ENCODE measurements around the gene GARIN5A.
A peak's percentile ranks its signal among the peaks of the same experiment; 100 is the strongest.

The GARIN5A gene

DNA sequence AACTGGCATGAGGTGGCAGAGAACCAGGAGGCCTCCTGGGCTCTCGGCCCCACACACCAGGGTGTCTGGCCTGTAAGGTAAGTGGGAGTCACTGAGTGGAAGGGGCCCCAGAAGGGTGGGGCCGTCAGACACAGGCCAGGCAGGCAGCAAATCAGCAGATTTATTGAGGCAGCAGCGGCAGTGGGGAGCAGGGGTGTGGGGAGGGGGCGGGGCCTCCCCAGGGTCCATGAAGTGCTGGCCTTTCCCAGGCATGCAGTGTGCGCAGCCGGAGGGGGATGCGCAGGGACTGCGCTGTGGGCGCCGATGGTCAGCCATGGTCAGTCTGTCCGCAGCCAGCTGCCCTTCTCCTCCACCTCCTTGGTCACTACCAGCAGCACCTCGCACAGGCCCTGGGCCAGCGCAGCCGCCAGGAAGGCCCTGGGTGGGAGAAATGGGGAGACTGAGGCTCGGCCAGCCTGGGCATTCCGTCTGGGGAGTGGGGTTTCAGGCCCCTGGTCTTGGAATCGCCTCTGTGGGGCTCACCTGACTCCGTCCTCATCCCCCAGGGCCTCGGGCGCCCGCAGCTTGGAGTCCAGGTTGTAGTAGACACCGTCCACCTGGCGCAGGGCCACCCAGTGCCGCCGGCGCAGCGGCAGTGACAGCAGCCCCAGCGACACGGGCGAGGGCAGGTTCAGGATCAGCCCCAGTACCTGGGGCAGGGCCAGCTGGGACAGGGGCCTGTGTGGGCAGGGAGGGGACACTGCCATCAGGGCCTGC, 29.4 kb upstream of the GARIN5A start:
- H3K9ac ChIP-seq (ENCODE audit: low read depth, low read length) = no peak overlapping the region
- no peaks in the 10 kb centered on the region for H3K36me3 ChIP-seq (ENCODE audit: control insufficient read depth, insufficient read depth, low read length)
- peaks cover 12% of the 10 kb centered on the region for H3K27me3 ChIP-seq (ENCODE audit: control insufficient read depth, insufficient read depth, low read length)
- peaks cover 2% of the 10 kb centered on the region for H3K4me1 ChIP-seq (ENCODE audit: control insufficient read depth, insufficient read depth, low read length)
- no peak overlapping the region for H3K4me3 ChIP-seq (ENCODE audit: low read depth, low read length)
- H3K9me3 ChIP-seq (ENCODE audit: control insufficient read depth, insufficient read depth, low read length) = no peaks in the 10 kb centered on the region

DNA sequence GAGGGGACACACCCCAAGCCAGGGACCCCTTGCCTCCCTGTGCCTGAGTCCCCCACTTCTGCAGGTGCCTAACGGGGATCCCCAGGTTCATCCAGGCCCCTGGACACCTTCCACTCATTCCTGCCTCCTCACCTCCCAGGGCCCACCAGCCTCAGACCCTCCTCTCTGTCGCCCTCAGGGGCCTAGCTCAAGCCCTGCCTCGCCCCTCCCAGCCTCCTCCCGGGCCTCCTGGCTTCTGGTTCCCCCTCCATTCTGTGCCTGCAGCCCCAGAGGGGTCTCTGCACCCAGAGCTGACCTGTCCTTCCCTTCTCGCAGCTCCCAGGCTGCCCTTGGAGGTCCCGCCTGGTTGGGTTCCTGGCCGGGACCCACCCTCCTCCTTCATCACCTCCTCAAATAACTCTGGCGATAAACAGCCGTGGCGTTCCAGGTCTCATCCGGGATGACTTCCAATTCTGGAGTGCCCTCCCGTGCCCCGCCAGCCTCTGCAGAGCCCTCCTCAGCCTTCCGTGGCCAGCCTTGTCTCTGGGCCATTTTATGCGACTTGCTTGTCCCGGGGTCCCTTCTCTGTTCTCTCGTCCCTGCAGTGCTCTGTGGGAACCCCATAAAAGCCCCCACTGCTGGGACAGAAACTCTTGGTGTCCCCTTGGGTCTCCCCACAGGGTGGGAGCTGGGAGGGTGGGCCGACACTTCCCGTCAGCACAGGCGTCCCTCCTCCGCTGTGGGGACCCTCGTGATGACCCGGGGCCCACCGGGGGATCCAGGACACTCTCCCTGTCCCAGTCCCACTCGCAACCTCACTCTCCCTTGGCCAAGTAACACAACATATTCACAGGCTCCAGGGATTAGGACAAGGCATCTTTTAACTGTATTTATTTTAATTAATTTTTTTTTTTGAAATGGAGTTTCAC, 25.2 kb upstream of the GARIN5A start:
- H3K27me3 ChIP-seq (ENCODE audit: control insufficient read depth, insufficient read depth, low read length) = peaks cover 39% of the 10 kb centered on the region
- H3K9ac ChIP-seq (ENCODE audit: low read depth, low read length) = no peak overlapping the region
- no peaks in the 10 kb centered on the region for H3K9me3 ChIP-seq (ENCODE audit: control insufficient read depth, insufficient read depth, low read length)
- no peak overlapping the region for H3K4me3 ChIP-seq (ENCODE audit: low read depth, low read length)
- H3K36me3 ChIP-seq (ENCODE audit: control insufficient read depth, insufficient read depth, low read length) = no peaks in the 10 kb centered on the region
- peaks cover 4% of the 10 kb centered on the region for H3K4me1 ChIP-seq (ENCODE audit: control insufficient read depth, insufficient read depth, low read length)

- Histone ChIP-seq H3K27me3 (ENCODE audit: control insufficient read depth, insufficient read depth, low read length) (peaks cover 44% of the 10 kb centered on the region), H3K9ac (ENCODE audit: low read depth, low read length) (no peak overlapping the region), H3K4me1 (ENCODE audit: control insufficient read depth, insufficient read depth, low read length) (peaks cover 4% of the 10 kb centered on the region), H3K36me3 (ENCODE audit: control insufficient read depth, insufficient read depth, low read length) (no peaks in the 10 kb centered on the region), H3K9me3 (ENCODE audit: control insufficient read depth, insufficient read depth, low read length) (no peaks in the 10 kb centered on the region), H3K4me3 (ENCODE audit: low read depth, low read length) (no peak overlapping the region)
These were observed 24.5 kb upstream of the GARIN5A start for GRCh38 chr19:50501186-50501567.

DNA sequence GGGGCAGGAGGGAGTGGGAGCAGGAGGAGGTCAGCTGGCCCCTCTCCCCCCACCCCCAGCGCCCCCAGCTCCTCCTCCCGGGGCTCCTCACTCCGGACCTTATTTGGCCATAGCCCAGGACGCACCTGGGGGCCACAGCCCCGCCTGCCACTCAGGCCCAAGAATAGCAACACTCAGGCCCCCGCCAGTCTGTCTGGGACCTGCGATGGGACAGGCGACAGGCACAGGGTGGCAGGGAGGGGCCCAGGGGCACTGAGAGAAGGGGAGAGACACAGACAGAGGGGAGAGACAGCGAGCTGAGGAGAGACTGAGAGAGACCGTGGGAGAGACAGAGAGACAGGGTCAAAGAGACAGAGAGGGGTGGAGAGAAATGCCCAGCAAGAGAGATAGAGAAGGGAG, 24.1 kb upstream of the GARIN5A start:
- no peak overlapping the region for H3K9ac ChIP-seq (ENCODE audit: low read depth, low read length)
- no peaks in the 10 kb centered on the region for H3K9me3 ChIP-seq (ENCODE audit: control insufficient read depth, insufficient read depth, low read length)
- no peaks in the 10 kb centered on the region for H3K36me3 ChIP-seq (ENCODE audit: control insufficient read depth, insufficient read depth, low read length)
- peaks cover 4% of the 10 kb centered on the region for H3K4me1 ChIP-seq (ENCODE audit: control insufficient read depth, insufficient read depth, low read length)
- H3K4me3 ChIP-seq (ENCODE audit: low read depth, low read length) = no peak overlapping the region
- peaks cover 47% of the 10 kb centered on the region for H3K27me3 ChIP-seq (ENCODE audit: control insufficient read depth, insufficient read depth, low read length)

DNA sequence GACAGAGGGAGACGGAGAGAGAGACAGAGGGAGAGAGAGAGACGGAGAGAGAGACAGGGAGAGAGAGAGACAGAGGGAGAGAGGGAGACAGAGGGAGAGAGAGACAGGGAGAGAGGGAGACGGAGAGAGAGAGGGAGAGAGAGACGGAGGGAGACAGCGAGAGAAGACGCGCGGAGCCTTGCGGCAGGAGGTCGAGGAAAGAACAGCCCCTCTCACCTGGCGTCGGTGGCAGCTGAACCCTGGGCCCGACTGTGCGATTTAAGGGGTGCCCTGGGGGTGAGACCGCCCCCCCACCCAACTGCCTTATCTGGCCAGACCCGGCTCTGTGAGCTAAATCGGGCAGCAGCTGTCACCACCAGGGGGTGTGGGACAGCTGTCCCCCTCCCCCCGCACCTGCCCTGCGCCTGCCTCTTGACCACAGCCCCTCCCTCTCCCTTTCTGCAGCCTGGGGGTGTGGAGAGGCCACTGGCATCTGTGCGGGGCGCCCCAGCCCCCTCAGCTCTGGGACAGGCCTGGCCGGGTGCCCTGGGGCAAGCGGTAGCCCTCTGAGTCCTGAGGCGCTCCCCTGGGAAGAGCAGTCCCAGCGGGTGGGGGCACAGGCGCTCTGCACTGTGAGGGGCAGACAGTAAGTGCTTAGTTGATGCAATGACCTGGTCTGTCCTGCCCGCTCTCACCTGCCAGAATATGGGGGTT, 23.6 kb upstream of the GARIN5A start:
- peaks cover 50% of the 10 kb centered on the region for H3K27me3 ChIP-seq (ENCODE audit: control insufficient read depth, insufficient read depth, low read length)
- H3K9ac ChIP-seq (ENCODE audit: low read depth, low read length) = no peak overlapping the region
- no peaks in the 10 kb centered on the region for H3K9me3 ChIP-seq (ENCODE audit: control insufficient read depth, insufficient read depth, low read length)
- H3K36me3 ChIP-seq (ENCODE audit: control insufficient read depth, insufficient read depth, low read length) = no peaks in the 10 kb centered on the region
- peaks cover 4% of the 10 kb centered on the region for H3K4me1 ChIP-seq (ENCODE audit: control insufficient read depth, insufficient read depth, low read length)
- peak overlapping the region; percentile 35 for H3K4me3 ChIP-seq (ENCODE audit: low read depth, low read length)

- no peak overlapping the region for H3K4me3 ChIP-seq (ENCODE audit: low read depth, low read length)
- no peaks in the 10 kb centered on the region for H3K36me3 ChIP-seq (ENCODE audit: control insufficient read depth, insufficient read depth, low read length)
- H3K9me3 ChIP-seq (ENCODE audit: control insufficient read depth, insufficient read depth, low read length) = no peaks in the 10 kb centered on the region
- H3K4me1 ChIP-seq (ENCODE audit: control insufficient read depth, insufficient read depth, low read length) = peaks cover 4% of the 10 kb centered on the region
- H3K27me3 ChIP-seq (ENCODE audit: control insufficient read depth, insufficient read depth, low read length) = peaks cover 65% of the 10 kb centered on the region
- H3K9ac ChIP-seq (ENCODE audit: low read depth, low read length) = no peak overlapping the region
These were observed 21.8 kb upstream of the GARIN5A start for GRCh38 chr19:50498219-50499056.

GRCh38 chr19:50497022-50497405, 20.4 kb upstream of the GARIN5A start:
- H3K9ac ChIP-seq (ENCODE audit: low read depth, low read length) = no peak overlapping the region
- H3K27me3 ChIP-seq (ENCODE audit: control insufficient read depth, insufficient read depth, low read length) = peaks cover 80% of the 10 kb centered on the region

DNA sequence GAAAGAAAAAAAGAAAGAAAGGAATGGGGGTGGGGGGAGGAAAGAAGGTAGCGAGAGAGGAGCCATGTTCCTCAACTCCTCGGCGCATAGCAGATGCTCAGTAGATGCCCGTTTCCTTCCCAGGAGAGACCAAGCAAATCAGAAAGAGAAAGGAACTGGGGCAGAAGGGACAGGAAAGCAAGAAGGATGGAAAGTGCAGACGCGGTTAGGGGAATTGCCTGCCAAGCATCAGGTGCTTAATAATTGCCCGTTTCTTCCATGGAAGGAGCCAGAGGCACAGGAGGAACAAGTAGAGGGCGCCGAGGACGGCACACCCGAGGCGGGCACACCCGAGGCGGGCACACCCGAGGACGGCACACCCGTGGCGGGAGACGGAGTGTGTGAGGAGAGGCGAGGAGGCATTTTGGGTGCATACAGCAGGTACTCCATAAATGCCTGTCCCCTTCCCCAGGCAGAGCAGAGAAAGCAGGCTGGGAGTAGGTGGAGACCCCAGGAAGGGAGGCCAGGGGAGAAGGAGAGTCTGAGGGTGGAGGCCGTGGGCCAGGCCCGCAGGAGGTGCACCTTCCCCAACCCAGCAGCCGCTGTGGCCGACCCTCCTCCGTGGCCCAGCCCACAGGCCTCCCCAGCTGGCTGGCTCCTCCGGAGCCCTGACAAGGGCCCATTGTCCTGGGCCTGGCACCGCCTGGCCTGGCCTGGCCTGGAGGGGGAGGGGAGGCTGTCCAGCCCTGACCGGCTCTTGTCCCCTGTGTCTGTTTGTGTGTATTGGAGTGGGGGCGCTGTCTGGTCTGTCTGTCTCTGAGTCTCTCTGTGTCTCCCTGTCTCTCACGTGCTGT, 19.8 kb upstream of the GARIN5A start:
- Histone ChIP-seq H3K36me3 (ENCODE audit: control insufficient read depth, insufficient read depth, low read length) (no peaks in the 10 kb centered on the region), H3K27me3 (ENCODE audit: control insufficient read depth, insufficient read depth, low read length) (peaks cover 84% of the 10 kb centered on the region), H3K9me3 (ENCODE audit: control insufficient read depth, insufficient read depth, low read length) (no peaks in the 10 kb centered on the region), H3K4me3 (ENCODE audit: low read depth, low read length) (no peak overlapping the region), H3K4me1 (ENCODE audit: control insufficient read depth, insufficient read depth, low read length) (peaks cover 4% of the 10 kb centered on the region), H3K9ac (ENCODE audit: low read depth, low read length) (no peak overlapping the region)

More at GRCh38 chr19:50497022-50497405, 20.4 kb upstream of the GARIN5A start:
- H3K4me1 ChIP-seq (ENCODE audit: control insufficient read depth, insufficient read depth, low read length) = peaks cover 4% of the 10 kb centered on the region
- no peaks in the 10 kb centered on the region for H3K36me3 ChIP-seq (ENCODE audit: control insufficient read depth, insufficient read depth, low read length)
- no peaks in the 10 kb centered on the region for H3K9me3 ChIP-seq (ENCODE audit: control insufficient read depth, insufficient read depth, low read length)
- H3K4me3 ChIP-seq (ENCODE audit: low read depth, low read length) = no peak overlapping the region

DNA sequence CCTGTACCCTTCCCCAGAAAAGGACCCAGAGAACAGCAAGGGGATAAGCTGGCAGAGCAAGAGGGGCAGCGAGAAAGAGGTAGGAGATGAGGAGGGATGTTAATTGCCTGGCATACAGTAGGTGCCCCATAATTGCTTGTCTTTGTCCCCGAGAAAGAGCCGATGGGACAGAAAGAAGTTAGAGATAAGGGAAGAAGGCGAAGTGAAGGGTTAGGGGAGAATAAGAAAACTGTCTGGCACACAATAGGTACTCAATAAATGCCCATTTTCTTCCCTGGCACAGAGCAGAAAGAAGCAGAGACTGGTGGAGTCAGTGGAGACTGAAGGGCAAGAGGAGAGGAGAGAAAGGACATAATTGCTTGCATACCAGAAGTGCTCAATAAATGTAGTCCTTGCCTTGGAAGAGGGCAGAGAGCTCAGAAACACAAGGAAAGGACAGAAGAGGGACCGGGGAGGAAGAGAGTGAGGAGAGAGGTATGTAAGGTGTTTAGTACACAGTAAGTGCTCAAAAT, 18.4 kb upstream of the GARIN5A start:
- H3K9ac ChIP-seq (ENCODE audit: low read depth, low read length) = no peak overlapping the region
- peaks cover 5% of the 10 kb centered on the region for H3K4me1 ChIP-seq (ENCODE audit: control insufficient read depth, insufficient read depth, low read length)
- H3K36me3 ChIP-seq (ENCODE audit: control insufficient read depth, insufficient read depth, low read length) = no peaks in the 10 kb centered on the region
- peaks cover 92% of the 10 kb centered on the region for H3K27me3 ChIP-seq (ENCODE audit: control insufficient read depth, insufficient read depth, low read length)
- H3K9me3 ChIP-seq (ENCODE audit: control insufficient read depth, insufficient read depth, low read length) = no peaks in the 10 kb centered on the region
- H3K4me3 ChIP-seq (ENCODE audit: low read depth, low read length) = no peak overlapping the region

DNA sequence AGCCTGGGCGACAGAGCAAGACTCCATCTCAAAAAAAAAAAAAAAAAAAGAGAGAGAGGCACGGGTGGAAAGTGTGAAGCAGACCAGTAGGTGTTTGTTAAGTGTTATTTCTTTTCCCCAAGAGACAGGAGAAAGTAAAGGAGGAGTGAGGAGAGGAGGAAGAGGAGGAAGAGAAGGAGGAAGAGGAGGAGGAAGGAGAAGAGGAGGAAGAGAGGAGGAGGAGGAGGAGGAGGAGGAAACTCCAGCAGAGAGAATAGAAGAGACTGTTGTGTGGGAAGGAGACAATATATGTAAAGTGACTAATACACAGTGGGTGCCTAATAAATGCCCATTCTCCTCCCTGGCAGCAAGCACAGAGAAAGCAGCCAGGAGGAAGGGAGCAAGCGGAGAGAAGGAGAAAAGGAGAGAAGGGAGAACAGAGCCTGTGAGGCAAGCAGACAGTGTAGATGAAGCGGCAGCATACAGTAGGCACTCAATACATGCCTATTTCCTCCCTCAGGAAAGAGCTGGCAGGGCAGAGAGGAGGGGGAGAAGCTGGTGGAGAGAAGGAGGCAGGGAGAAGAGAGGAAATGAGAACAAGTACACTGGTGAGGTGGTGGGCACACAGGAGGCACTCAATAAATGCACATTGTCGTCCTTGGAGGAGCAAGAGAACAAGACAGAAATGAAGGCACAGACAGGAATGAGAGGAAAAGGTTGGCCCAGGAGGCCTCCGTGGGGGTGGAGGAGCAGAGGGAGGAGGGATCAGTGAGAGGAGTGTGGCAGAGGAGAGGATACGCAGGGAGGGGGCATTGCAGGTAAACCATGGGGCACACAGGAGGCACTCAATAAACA, 17.8 kb upstream of the GARIN5A start:
- H3K4me3 ChIP-seq (ENCODE audit: low read depth, low read length) = no peak overlapping the region
- H3K9ac ChIP-seq (ENCODE audit: low read depth, low read length) = no peak overlapping the region
- no peaks in the 10 kb centered on the region for H3K9me3 ChIP-seq (ENCODE audit: control insufficient read depth, insufficient read depth, low read length)
- no peaks in the 10 kb centered on the region for H3K36me3 ChIP-seq (ENCODE audit: control insufficient read depth, insufficient read depth, low read length)
- peaks cover 3% of the 10 kb centered on the region for H3K4me1 ChIP-seq (ENCODE audit: control insufficient read depth, insufficient read depth, low read length)
- H3K27me3 ChIP-seq (ENCODE audit: control insufficient read depth, insufficient read depth, low read length) = peaks cover 91% of the 10 kb centered on the region
